Glutamatergic neuron (in vitro differentiated cells): ENCODE measurements around the gene ZC3H12C. TPM values are rescaled to one million over a fixed set of nuclear protein-coding genes. Genes with fewer than 3 reads are reported as not detected.
A peak's percentile ranks its signal among the peaks of the same experiment; 100 is the strongest.

Experiments
- DNase-seq: peaks from one replicate; pipeline ENCODE4 v3.0.0; 2022
- H3K27ac Mint-ChIP-seq: one replicate; pipeline ENCODE4 v1.8.0; 2020; ENCODE audit warnings: mild to moderate bottlenecking, mixed read lengths, inconsistent platforms; ENCODE audit not compliant: unreplicated experiment
- H3K27me3 Mint-ChIP-seq: one replicate; pipeline ENCODE4 v1.8.0; 2020; ENCODE audit warnings: mild to moderate bottlenecking, moderate library complexity, mixed read lengths, inconsistent platforms; ENCODE audit not compliant: unreplicated experiment
- H3K36me3 Mint-ChIP-seq: one replicate; pipeline ENCODE4 v1.8.0; 2020; ENCODE audit warnings: mild to moderate bottlenecking, mixed read lengths, inconsistent platforms; ENCODE audit not compliant: unreplicated experiment
- H3K4me1 Mint-ChIP-seq: one replicate; pipeline ENCODE4 v1.8.0; 2020; ENCODE audit warnings: mild to moderate bottlenecking, low read depth, mixed read lengths, inconsistent platforms; ENCODE audit not compliant: unreplicated experiment
- H3K4me3 Mint-ChIP-seq: one replicate; pipeline ENCODE4 v1.8.0; 2020; ENCODE audit warnings: mild to moderate bottlenecking, mixed read lengths, inconsistent platforms; ENCODE audit not compliant: unreplicated experiment
- H3K9me3 Mint-ChIP-seq: one replicate; pipeline ENCODE4 v1.8.0; 2020; ENCODE audit warnings: mild to moderate bottlenecking, moderate library complexity, mixed read lengths, inconsistent platforms; ENCODE audit not compliant: unreplicated experiment
- CTCF ChIP-seq: fragments of 200-600 bp; sonication (generic); IDR thresholded peaks from one replicate; pipeline ENCODE4 v1.5.0; 2021; ENCODE audit not compliant: partially characterized antibody, unreplicated experiment
- total RNA-seq: library from RNA; stranded (reverse); fragmentation: NEBNext Ultra II Directional; extraction: Animal tissue kit (Norgen Biotek cat#: 25700); gene quantifications from one replicate; pipeline ENCODE4 v1.2.1, GENCODE V29; 2021; ENCODE audit not compliant: unreplicated experiment

The ZC3H12C gene
- total RNA-seq, 1 donor from 2014 or later, result 60.6 TPM

GRCh38 chr11:110092111-110092514 is 1.1 kb upstream of the ZC3H12C start:
- Mint-ChIP-seq H3K27me3 (peaks cover 9% of the 10 kb centered on the region), H3K9me3 (peaks cover 9% of the 10 kb centered on the region), H3K4me3 (peak overlapping the region; percentile 96), H3K27ac (peak overlapping the region; percentile 99), H3K36me3 (no peaks in the 10 kb centered on the region), H3K4me1 (peaks cover 16% of the 10 kb centered on the region)
- peak; percentile 29 for DNase-seq
- TF ChIP-seq CTCF, result no peak

- peaks cover 16% of the 10 kb centered on the region for H3K4me1 Mint-ChIP-seq
- peak overlapping the region; percentile 90 for H3K27ac Mint-ChIP-seq
- TF ChIP-seq CTCF, result no peak
- H3K36me3 Mint-ChIP-seq, result no peaks in the 10 kb centered on the region
- H3K27me3 Mint-ChIP-seq, result peaks cover 9% of the 10 kb centered on the region
- H3K9me3 Mint-ChIP-seq, result peaks cover 9% of the 10 kb centered on the region
- peak overlapping the region; percentile 89 for H3K4me3 Mint-ChIP-seq
- peak; percentile 70 for DNase-seq
Measured at GRCh38 chr11:110093407-110094297, 460 bp downstream of the ZC3H12C start.

GRCh38 chr11:110094298-110095285 is 1.4 kb downstream of the ZC3H12C start:
- H3K36me3 Mint-ChIP-seq, result no peaks in the 10 kb centered on the region
- peaks cover 16% of the 10 kb centered on the region for H3K4me1 Mint-ChIP-seq
- peaks cover 9% of the 10 kb centered on the region for H3K9me3 Mint-ChIP-seq
- peaks cover 9% of the 10 kb centered on the region for H3K27me3 Mint-ChIP-seq
- TF ChIP-seq CTCF, result no peak
- H3K4me3 Mint-ChIP-seq, result peak overlapping the region; percentile 89
- no peak for DNase-seq
- peak overlapping the region; percentile 90 for H3K27ac Mint-ChIP-seq

GRCh38 chr11:110095554-110095953 is 2.4 kb downstream of the ZC3H12C start:
- Mint-ChIP-seq H3K9me3 (peaks cover 9% of the 10 kb centered on the region), H3K27ac (no peak overlapping the region)

More at GRCh38 chr11:110095554-110095953, 2.4 kb downstream of the ZC3H12C start:
- no peaks in the 10 kb centered on the region for H3K36me3 Mint-ChIP-seq
- no peak for DNase-seq
- H3K4me1 Mint-ChIP-seq, result peaks cover 16% of the 10 kb centered on the region
- H3K4me3 Mint-ChIP-seq, result peak overlapping the region; percentile 26
- H3K27me3 Mint-ChIP-seq, result peaks cover 9% of the 10 kb centered on the region
- TF ChIP-seq CTCF, result no peak
